Heart left ventricle (tissue), 13 donors: ENCODE results near the gene NTPCR.
"Not testable (repeated sequence)": the region's sequence is repeated elsewhere in the genome, so short reads cannot be mapped to it uniquely, and the experiment has no call there.

Experiments used
- POLR2A ChIP-seq, 2 donors: fragments of 450-650 bp; IDR thresholded peaks; one replicate each; pipeline ENCODE4 v1.6.1; 2017; ENCODE audit warnings: antibody characterized with exemption in 2 of 2, mild to moderate bottlenecking in 2 of 2, moderate library complexity in 2 of 2
- TF ChIP-seq, protein P1 (sequence below), 12 donors: fragments of 200-600 bp; sonication (generic) in 4 of 12; IDR thresholded peaks; one replicate each; pipeline versions ENCODE4 v1.5.0 to v1.8.0; 2018 to 2022; ENCODE audit warnings: antibody characterized with exemption in 12 of 12, mild to moderate bottlenecking in 5 of 12
- donor health status: ischemic (EF 13 %, LVEDD 7.1; RV severe dilation, severe dysfunction).
- donor health status: DM: no; HTN: yes; CAD: no.
- donor health status: DM: no; HTN: no; CAD: no.
- donor health status: ischemic (EF 25% LVEDD 6.9; RV normal size, moderate dysfunction).
- donor health status: ischemic (EF 25% LVEDD 5.7; RV mildly dilated, moderate dysfunction).
- donor health status: ischemic (EF 35%, LVEDD 5.7; RV mildly dilated, moderate dysfunction).
- donor health status: nonischemic (EF 11% LVEDD 7.7; RV severe dilation, severe dysfunction).
- donor health status: DM: yes; HTN: yes; CAD: no.
- donor health status: PGD.
- donor health status: ischemic (EF 29% LVEDD 5.4; RV normal size, mild dysfunction).
- donor health status: nonischemic (EF 23%, LVEDD 6.1; RV moderate dilation, normal function).

DNA sequence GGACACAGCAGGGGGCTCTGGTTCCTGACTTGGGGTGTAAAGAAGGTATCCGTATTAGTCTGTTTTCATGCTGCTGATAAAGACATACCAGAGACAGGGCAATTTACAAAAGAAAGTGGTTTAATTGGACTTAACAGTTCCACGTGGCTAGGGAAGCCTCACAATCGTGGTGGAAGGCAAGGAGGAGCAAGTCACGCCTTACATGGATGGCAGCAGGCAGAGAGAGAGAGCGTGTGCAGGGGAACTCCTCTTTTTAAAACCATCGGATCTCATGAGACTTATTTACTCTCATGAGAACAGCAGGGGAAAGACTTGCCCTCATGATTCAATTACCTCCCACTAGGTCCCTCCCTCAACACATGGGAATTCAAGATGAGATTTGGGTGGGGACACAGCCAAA, 23.2 kb upstream of the NTPCR start:
- TF ChIP-seq POLR2A (IDR thresholded peaks at IDR 0.05): not testable (repeated sequence)
- TF ChIP-seq, protein P1, sequence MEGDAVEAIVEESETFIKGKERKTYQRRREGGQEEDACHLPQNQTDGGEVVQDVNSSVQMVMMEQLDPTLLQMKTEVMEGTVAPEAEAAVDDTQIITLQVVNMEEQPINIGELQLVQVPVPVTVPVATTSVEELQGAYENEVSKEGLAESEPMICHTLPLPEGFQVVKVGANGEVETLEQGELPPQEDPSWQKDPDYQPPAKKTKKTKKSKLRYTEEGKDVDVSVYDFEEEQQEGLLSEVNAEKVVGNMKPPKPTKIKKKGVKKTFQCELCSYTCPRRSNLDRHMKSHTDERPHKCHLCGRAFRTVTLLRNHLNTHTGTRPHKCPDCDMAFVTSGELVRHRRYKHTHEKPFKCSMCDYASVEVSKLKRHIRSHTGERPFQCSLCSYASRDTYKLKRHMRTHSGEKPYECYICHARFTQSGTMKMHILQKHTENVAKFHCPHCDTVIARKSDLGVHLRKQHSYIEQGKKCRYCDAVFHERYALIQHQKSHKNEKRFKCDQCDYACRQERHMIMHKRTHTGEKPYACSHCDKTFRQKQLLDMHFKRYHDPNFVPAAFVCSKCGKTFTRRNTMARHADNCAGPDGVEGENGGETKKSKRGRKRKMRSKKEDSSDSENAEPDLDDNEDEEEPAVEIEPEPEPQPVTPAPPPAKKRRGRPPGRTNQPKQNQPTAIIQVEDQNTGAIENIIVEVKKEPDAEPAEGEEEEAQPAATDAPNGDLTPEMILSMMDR (IDR thresholded peaks at IDR 0.05): not testable (repeated sequence)
